Measurements from ENCODE around the gene MKLN1. TPM values are rescaled to one million over a fixed set of nuclear protein-coding genes. Genes with fewer than 3 reads are reported as not detected.

The MKLN1 gene
- total and polyA plus RNA-seq, 2 of the 13 experiments (the other 11 are each of a cell fraction or from before 2014, with no cell fraction given): 33.6 to 43.5 TPM

DNA sequence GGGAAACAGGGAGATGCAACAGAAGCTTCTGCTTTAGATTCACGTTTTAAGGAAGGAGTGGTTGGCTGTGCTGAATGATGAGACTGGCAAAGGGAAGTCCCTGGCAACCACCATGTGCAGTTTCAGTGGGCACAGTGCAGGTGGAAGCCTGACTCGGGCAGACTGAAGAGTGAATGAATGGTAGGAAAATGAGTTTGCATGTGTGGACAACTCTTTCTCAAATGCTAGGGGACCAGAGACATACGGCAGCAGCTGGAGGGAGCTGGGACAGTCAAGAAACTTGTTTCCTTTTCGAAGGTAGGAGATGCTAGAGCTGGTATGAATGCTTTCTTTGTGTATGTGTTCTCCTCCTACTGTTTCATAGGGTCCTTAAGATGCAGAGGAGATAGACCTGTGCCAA is 199.8 kb downstream of the MKLN1 start:
- Histone ChIP-seq H4K20me1 (ENCODE audit: insufficient read depth, low read length) (no peaks in the 10 kb centered on the region), H3K4me3 (replicated peaks in 1 of 3; ENCODE audit: insufficient read depth in 1 of 3, low read depth in 2 of 3, low read length in 3 of 3) (no peak overlapping the region), H3K79me2 (ENCODE audit: insufficient read depth, low read length) (no peaks in the 10 kb centered on the region), H3K9ac (ENCODE audit: insufficient read depth, low read depth, low read length) (no peak overlapping the region), H3K4me1 (ENCODE audit: insufficient read depth, low read length) (no peaks in the 10 kb centered on the region), H3K4me2 (ENCODE audit: low read depth, low read length) (no peak overlapping the region), H2AFZ (ENCODE audit: low read length) (no peak overlapping the region), H3K27ac (ENCODE audit: extremely low read length, insufficient read depth, low read length) (no peak overlapping the region), H3K36me3 (replicated peaks in 1 of 2; ENCODE audit: control insufficient read depth in 1 of 2, insufficient read depth in 2 of 2, low read length in 2 of 2) (no peaks in the 10 kb centered on the region), H3K27me3 (ENCODE audit: control insufficient read depth in 1 of 2, insufficient read depth in 2 of 2, low read length in 2 of 2) (no peaks in the 10 kb centered on the region; a peak in 2 of 5 replicates), H3K9me3 (ENCODE audit: low read length) (no peaks in the 10 kb centered on the region)
- TF ChIP-seq EP300 (IDR thresholded peaks at IDR 0.05; ENCODE audit: low read depth in 2 of 2, low read length in 2 of 2): no peak
- TF ChIP-seq EP300 (CRISPR knock-in tag; IDR thresholded peaks at IDR 0.05; ENCODE audit: borderline replicate concordance): no peak
- TF ChIP-seq THYN1 (CRISPR knock-in tag; IDR thresholded peaks at IDR 0.05; ENCODE audit: borderline replicate concordance, low read depth): no peak
- TF ChIP-seq ZNF709 (CRISPR knock-in tag; IDR thresholded peaks at IDR 0.05): no peak
- TF ChIP-seq ZNF891 (CRISPR knock-in tag; IDR thresholded peaks at IDR 0.05): no peak
- no peak for TF ChIP-seq ZNF720 (CRISPR knock-in tag; IDR thresholded peaks at IDR 0.05)
- intact Hi-C loops (cut with micrococcal nuclease; ENCODE audit: unreplicated experiment): no loop called here
- ChIA-PET POLR2A (no interaction called here), CTCF (ENCODE audit: low intra/inter-chr PET ratio, low total read pairs) (no interaction called here)
- FAIRE-seq (no peak), DNase-seq (ENCODE audit: low spot score) (no peak), ATAC-seq (no peak)
- BruUV-seq (replicated peaks): no TSS peak
- in situ Hi-C loops (cut with HindIII; ENCODE audit: extremely low pct_ligation_motif_present, low pct_unique_long_range_greater_than_20kb): no loop called here
- 1% methylated on average over 4 of the region's 4 CpGs for WGBS (ENCODE audit: low lambda C conversion rate)

DNA sequence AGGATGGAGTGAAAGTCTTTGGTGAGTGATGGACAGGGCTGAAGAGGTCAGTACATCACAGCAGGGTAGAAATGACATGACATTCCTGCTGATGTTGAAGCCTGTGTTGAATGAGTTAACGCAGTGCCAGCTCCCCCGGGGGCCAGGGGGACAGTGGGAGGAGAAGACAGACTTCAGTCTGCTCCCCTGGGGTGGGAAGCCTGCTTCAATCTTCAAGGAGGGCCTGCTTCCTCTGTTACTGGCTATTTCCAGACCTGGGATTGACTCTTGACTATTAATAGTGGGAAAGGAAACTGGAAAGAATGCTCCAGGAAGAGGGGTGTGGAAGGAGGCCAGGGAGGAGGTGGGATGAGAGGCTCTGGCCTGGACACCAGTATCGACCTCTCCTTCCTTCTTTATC is 201.5 kb downstream of the MKLN1 start:
- ATAC-seq: no peak
- POLR2A ChIA-PET: no interaction called here
- WGBS (ENCODE audit: low lambda C conversion rate): 0% methylated on average over 3 of the region's 3 CpGs
- Histone ChIP-seq H3K27me3 (ENCODE audit: control insufficient read depth in 1 of 2, insufficient read depth in 2 of 2, low read length in 2 of 2) (peaks cover 1 to 17% of the 10 kb centered on the region in 2 experiments; a peak in 2 of 5 replicates), H3K9ac (ENCODE audit: insufficient read depth, low read depth, low read length) (no peak overlapping the region), H3K36me3 (replicated peaks in 1 of 2; ENCODE audit: control insufficient read depth in 1 of 2, insufficient read depth in 2 of 2, low read length in 2 of 2) (no peaks in the 10 kb centered on the region), H3K4me3 (replicated peaks in 1 of 3; ENCODE audit: insufficient read depth in 1 of 3, low read depth in 2 of 3, low read length in 3 of 3) (no peak overlapping the region), H3K79me2 (ENCODE audit: insufficient read depth, low read length) (no peaks in the 10 kb centered on the region), H2AFZ (ENCODE audit: low read length) (no peak overlapping the region), H3K4me1 (ENCODE audit: insufficient read depth, low read length) (no peaks in the 10 kb centered on the region), H3K4me2 (ENCODE audit: low read depth, low read length) (no peak overlapping the region), H3K27ac (ENCODE audit: extremely low read length, insufficient read depth, low read length) (no peak overlapping the region), H4K20me1 (ENCODE audit: insufficient read depth, low read length) (no peaks in the 10 kb centered on the region), H3K9me3 (ENCODE audit: low read length) (no peaks in the 10 kb centered on the region)
- no peak for DNase-seq (ENCODE audit: low spot score)
- intact Hi-C loops (cut with micrococcal nuclease; ENCODE audit: unreplicated experiment): no loop called here
- in situ Hi-C loops (cut with HindIII; ENCODE audit: extremely low pct_ligation_motif_present, low pct_unique_long_range_greater_than_20kb): no loop called here
- FAIRE-seq: no peak
- CTCF ChIA-PET (ENCODE audit: low intra/inter-chr PET ratio, low total read pairs): no interaction called here
- no TSS peak for BruUV-seq (replicated peaks)
- TF ChIP-seq RELA (CRISPR knock-in tag; IDR thresholded peaks at IDR 0.05) (no peak), ISL2 (CRISPR knock-in tag; IDR thresholded peaks at IDR 0.05) (no peak), KLF15 (CRISPR knock-in tag; IDR thresholded peaks at IDR 0.05; ENCODE audit: borderline replicate concordance) (no peak), ZNF496 (CRISPR knock-in tag; IDR thresholded peaks at IDR 0.05; ENCODE audit: insufficient replicate concordance) (no peak), ZNF7 (CRISPR knock-in tag; IDR thresholded peaks at IDR 0.05) (no peak), ZNF124 (CRISPR knock-in tag; IDR thresholded peaks at IDR 0.05) (no peak), TP53 (CRISPR knock-in tag; conservative IDR thresholded peaks at IDR 0.05) (no peak), CBX1 (IDR thresholded peaks at IDR 0.05; ENCODE audit: low read depth) (no peak), KAT7 (CRISPR knock-in tag; IDR thresholded peaks at IDR 0.05; ENCODE audit: borderline replicate concordance) (no peak), NKX3-1 (CRISPR knock-in tag; IDR thresholded peaks at IDR 0.05) (no peak), SRSF1 (optimal IDR thresholded peaks at IDR 0.05; ENCODE audit: low read depth, low read length) (no peak)
- TF ChIP-seq, protein P1, sequence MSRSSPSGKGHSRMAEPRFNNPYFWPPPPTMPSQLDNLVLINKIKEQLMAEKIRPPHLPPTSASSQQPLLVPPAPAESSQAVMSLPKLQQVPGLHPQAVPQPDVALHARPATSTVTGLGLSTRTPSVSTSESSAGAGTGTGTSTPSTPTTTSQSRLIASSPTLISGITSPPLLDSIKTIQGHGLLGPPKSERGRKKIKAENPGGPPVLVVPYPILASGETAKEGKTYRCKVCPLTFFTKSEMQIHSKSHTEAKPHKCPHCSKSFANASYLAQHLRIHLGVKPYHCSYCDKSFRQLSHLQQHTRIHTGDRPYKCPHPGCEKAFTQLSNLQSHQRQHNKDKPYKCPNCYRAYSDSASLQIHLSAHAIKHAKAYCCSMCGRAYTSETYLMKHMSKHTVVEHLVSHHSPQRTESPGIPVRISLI (CRISPR knock-in tag; IDR thresholded peaks at IDR 0.05; ENCODE audit: borderline replicate concordance): no peak

Measured in HepG2 (cell line).